Esophagus muscularis mucosa (tissue), 3 donors: ENCODE results near the gene OGDHL.

Source experiments
- EP300 ChIP-seq: sonication (generic); formaldehyde crosslinking; IDR thresholded peaks from one replicate; pipeline ENCODE4 v1.6.1; 2017; ENCODE audit warnings: antibody characterized with exemption
- TF ChIP-seq, protein P1 (sequence below), 3 experiments: fragments of 200-600 bp in 2 of 3; fragments of 450-650 bp in 1 of 3; sonication (generic) in 2 of 3; IDR thresholded peaks; one replicate each; pipeline ENCODE4 v1.5.1; 2017 to 2019; ENCODE audit warnings: antibody characterized with exemption in 3 of 3, mild to moderate bottlenecking in 2 of 3, moderate library complexity in 1 of 3

DNA sequence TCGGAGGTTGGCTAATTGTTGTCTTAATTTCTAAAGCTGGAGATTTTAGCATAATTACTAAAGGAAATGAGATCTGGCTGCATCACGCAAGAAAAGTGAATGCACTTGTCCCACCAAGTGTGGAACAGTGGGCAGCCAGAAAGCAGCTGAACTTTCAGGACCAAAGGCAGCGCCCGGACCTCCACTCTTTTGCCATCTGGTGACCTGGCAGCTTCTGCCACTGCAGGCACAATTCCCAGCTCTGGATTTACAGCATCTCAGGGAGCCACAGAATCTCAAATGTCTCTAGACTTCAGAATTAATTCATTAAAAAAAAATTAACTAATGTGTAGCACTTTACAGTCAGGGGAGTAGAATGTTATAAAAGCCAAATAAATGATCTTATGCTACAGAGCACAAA is 14.7 kb upstream of the OGDHL start:
- TF ChIP-seq, protein P1, sequence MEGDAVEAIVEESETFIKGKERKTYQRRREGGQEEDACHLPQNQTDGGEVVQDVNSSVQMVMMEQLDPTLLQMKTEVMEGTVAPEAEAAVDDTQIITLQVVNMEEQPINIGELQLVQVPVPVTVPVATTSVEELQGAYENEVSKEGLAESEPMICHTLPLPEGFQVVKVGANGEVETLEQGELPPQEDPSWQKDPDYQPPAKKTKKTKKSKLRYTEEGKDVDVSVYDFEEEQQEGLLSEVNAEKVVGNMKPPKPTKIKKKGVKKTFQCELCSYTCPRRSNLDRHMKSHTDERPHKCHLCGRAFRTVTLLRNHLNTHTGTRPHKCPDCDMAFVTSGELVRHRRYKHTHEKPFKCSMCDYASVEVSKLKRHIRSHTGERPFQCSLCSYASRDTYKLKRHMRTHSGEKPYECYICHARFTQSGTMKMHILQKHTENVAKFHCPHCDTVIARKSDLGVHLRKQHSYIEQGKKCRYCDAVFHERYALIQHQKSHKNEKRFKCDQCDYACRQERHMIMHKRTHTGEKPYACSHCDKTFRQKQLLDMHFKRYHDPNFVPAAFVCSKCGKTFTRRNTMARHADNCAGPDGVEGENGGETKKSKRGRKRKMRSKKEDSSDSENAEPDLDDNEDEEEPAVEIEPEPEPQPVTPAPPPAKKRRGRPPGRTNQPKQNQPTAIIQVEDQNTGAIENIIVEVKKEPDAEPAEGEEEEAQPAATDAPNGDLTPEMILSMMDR (IDR thresholded peaks at IDR 0.05) = no peak
- no peak for TF ChIP-seq EP300
